ENCODE results near the gene PHLDB3. TPM values are rescaled to one million over a fixed set of nuclear protein-coding genes. Genes with fewer than 3 reads are reported as not detected.

The PHLDB3 gene
- 10 to 100 TPM in 4 of 6 donors, 1 to 10 TPM in 2; 1.8 to 22.6 (median 13.8) TPM for total RNA-seq

- TF ChIP-seq POLR2AphosphoS5 (IDR thresholded peaks at IDR 0.05) (no peak), EP300 (IDR thresholded peaks at IDR 0.05) (no peak)
- TF ChIP-seq, protein P1, sequence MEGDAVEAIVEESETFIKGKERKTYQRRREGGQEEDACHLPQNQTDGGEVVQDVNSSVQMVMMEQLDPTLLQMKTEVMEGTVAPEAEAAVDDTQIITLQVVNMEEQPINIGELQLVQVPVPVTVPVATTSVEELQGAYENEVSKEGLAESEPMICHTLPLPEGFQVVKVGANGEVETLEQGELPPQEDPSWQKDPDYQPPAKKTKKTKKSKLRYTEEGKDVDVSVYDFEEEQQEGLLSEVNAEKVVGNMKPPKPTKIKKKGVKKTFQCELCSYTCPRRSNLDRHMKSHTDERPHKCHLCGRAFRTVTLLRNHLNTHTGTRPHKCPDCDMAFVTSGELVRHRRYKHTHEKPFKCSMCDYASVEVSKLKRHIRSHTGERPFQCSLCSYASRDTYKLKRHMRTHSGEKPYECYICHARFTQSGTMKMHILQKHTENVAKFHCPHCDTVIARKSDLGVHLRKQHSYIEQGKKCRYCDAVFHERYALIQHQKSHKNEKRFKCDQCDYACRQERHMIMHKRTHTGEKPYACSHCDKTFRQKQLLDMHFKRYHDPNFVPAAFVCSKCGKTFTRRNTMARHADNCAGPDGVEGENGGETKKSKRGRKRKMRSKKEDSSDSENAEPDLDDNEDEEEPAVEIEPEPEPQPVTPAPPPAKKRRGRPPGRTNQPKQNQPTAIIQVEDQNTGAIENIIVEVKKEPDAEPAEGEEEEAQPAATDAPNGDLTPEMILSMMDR (IDR thresholded peaks at IDR 0.05), result peak in 1 of 6 experiments; percentile 5
- DNase-seq (peak; percentile 30 to 89), ATAC-seq (ENCODE audit: low FRiP score in 2 of 2) (peak; percentile 50 to 58)
- H3K4me1 ChIP-seq, result peaks cover 8 to 21% (median 14%) of the 10 kb centered on the region in 4 donors
- no peaks in the 10 kb centered on the region for H3K9me3 ChIP-seq
- H3K36me3 ChIP-seq, result peaks cover 0 to 27% (median 13%) of the 10 kb centered on the region in 4 donors
- no peaks in the 10 kb centered on the region for H3K27me3 ChIP-seq
- 2 to 3% methylated on average over 6 to 37 of the region's 42 CpGs for WGBS, 2 donors
- peak within 1 kb of the TSS; percentile 65 to 75 (median 72) for H3K4me3 ChIP-seq
- H3K27ac ChIP-seq, result peak within 1 kb of the TSS; percentile 77 to 90 (median 87)
Measured at GRCh38 chr19:43504426-43505185, at the start of gene PHLDB3. TSS of gene PHLDB3 (minus strand) at chr19:43504746. CDS start at chr19:43504118, 628 bp downstream.

- ATAC-seq (ENCODE audit: low FRiP score in 2 of 2), result no peak
- 64% methylated on average over 4 of the region's 4 CpGs; no CpG with 5 or more reads in 1 of the 2 donors for WGBS, 2 donors
- H3K4me3 ChIP-seq, result no peak overlapping the region
- H3K27me3 ChIP-seq, result no peaks in the 10 kb centered on the region
- no peak for DNase-seq
- H3K9me3 ChIP-seq, result no peaks in the 10 kb centered on the region
- no peak overlapping the region for H3K27ac ChIP-seq
- TF ChIP-seq EP300 (IDR thresholded peaks at IDR 0.05) (no peak), POLR2AphosphoS5 (IDR thresholded peaks at IDR 0.05) (no peak), POLR2A (IDR thresholded peaks at IDR 0.05) (no peak)
- TF ChIP-seq, protein P1 (IDR thresholded peaks at IDR 0.05), result no peak
- H3K4me1 ChIP-seq, result peaks cover 0 to 6% (median 0%) of the 10 kb centered on the region in 4 donors
- peaks cover 14 to 75% (median 37%) of the 10 kb centered on the region in 4 donors for H3K36me3 ChIP-seq
Measured at GRCh38 chr19:43553656-43554055, 49.1 kb upstream of the PHLDB3 start.

- WGBS, 2 donors, result 63 to 100% methylated on average over 1 to 3 of the region's 3 CpGs
- Histone ChIP-seq H3K9me3 (no peaks in the 10 kb centered on the region), H3K27me3 (no peaks in the 10 kb centered on the region), H3K27ac (no peak overlapping the region), H3K36me3 (peaks cover 14 to 68% (median 37%) of the 10 kb centered on the region in 4 donors), H3K4me1 (no peaks in the 10 kb centered on the region), H3K4me3 (no peak overlapping the region)
- TF ChIP-seq EP300 (IDR thresholded peaks at IDR 0.05), result no peak
- TF ChIP-seq, protein P1 (IDR thresholded peaks at IDR 0.05), result no peak
- TF ChIP-seq POLR2A (IDR thresholded peaks at IDR 0.05), result no peak
- no peak for TF ChIP-seq POLR2AphosphoS5 (IDR thresholded peaks at IDR 0.05)
- no peak for ATAC-seq (ENCODE audit: low FRiP score in 2 of 2)
- DNase-seq, result no peak
Measured at GRCh38 chr19:43552616-43553015, 48.1 kb upstream of the PHLDB3 start.

DNA sequence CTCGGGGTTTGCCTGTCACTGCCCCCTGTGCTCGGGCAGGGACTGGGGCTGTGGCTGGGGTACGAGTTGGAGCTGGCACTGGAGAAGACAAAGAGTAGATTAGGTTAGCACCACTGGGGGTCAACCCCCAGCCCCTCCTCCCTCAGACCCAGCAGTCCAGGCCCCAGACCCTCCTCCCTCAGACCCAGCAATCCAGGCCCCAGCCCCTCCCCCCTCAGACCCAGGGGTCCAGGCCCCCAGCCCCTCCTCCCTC is 47.6 kb upstream of the PHLDB3 start:
- Histone ChIP-seq H3K27me3 (no peaks in the 10 kb centered on the region), H3K4me3 (no peak overlapping the region), H3K36me3 (peaks cover 14 to 67% (median 37%) of the 10 kb centered on the region in 4 donors), H3K9me3 (no peaks in the 10 kb centered on the region), H3K4me1 (no peaks in the 10 kb centered on the region), H3K27ac (no peak overlapping the region)
- ATAC-seq (ENCODE audit: low FRiP score in 2 of 2) (no peak), DNase-seq (no peak)
- TF ChIP-seq POLR2AphosphoS5 (IDR thresholded peaks at IDR 0.05) (no peak), POLR2A (IDR thresholded peaks at IDR 0.05) (no peak)
- TF ChIP-seq, protein P1 (IDR thresholded peaks at IDR 0.05), result no peak
- 94 to 100% methylated on average over 2 to 3 of the region's 3 CpGs for WGBS, 2 donors
